GM23248 (cell line): ENCODE measurements around the gene SARM1. TPM values are rescaled to one million over a fixed set of nuclear protein-coding genes. Genes with fewer than 3 reads are reported as not detected.
"Not testable (repeated sequence)": the region's sequence is repeated elsewhere in the genome, so short reads cannot be mapped to it uniquely, and the experiment has no call there.

ENCODE experiments used
- DNase-seq: peaks from one replicate; pipeline ENCODE4 v3.0.0-alpha.2; 2015
- H2AFZ ChIP-seq: fragments of 200-600 bp; sonication (generic); 2 replicates; pipeline ENCODE4 v1.6.1; 2016; ENCODE audit warnings: antibody characterized with exemption
- H3F3A ChIP-seq: fragments of 200-600 bp; sonication (generic); 2 replicates; pipeline ENCODE4 v1.6.1; 2016; ENCODE audit warnings: mild to moderate bottlenecking, antibody characterized with exemption, mixed run types; ENCODE audit not compliant: insufficient read depth
- H3K27ac ChIP-seq: fragments of 200-600 bp; sonication (generic); 2 replicates; pipeline ENCODE4 v1.5.1; 2016; ENCODE audit warnings: mild to moderate bottlenecking
- H3K27me3 ChIP-seq: fragments of 200-600 bp; sonication (generic); replicated peaks from 2 replicates; pipeline ENCODE4 v1.6.1; 2016; ENCODE audit warnings: mild to moderate bottlenecking; ENCODE audit not compliant: insufficient read depth
- H3K36me3 ChIP-seq: fragments of 200-600 bp; sonication (generic); 2 replicates; pipeline ENCODE4 v1.6.1; 2016; ENCODE audit warnings: low read depth, mild to moderate bottlenecking
- H3K4me1 ChIP-seq: fragments of 200-600 bp; sonication (generic); 2 replicates; pipeline ENCODE4 v1.6.1; 2016; ENCODE audit warnings: mild to moderate bottlenecking; ENCODE audit not compliant: insufficient read depth
- H3K4me2 ChIP-seq: fragments of 200-600 bp; sonication (generic); one replicate; pipeline ENCODE4 v1.6.1; 2016; ENCODE audit warnings: mild to moderate bottlenecking; ENCODE audit not compliant: unreplicated experiment
- H3K4me3 ChIP-seq: fragments of 200-600 bp; sonication (generic); 2 replicates; pipeline ENCODE4 v1.5.1; 2016; ENCODE audit warnings: mild to moderate bottlenecking
- H3K79me2 ChIP-seq: fragments of 200-600 bp; sonication (generic); 2 replicates; pipeline ENCODE4 v1.6.1; 2016; ENCODE audit warnings: mild to moderate bottlenecking; ENCODE audit not compliant: insufficient read depth
- H3K9ac ChIP-seq: fragments of 200-600 bp; sonication (generic); 2 replicates; pipeline ENCODE4 v1.6.1; 2016; ENCODE audit warnings: mild to moderate bottlenecking
- H3K9me2 ChIP-seq: fragments of 200-600 bp; sonication (generic); 2 replicates; pipeline ENCODE4 v1.6.1; 2016; ENCODE audit warnings: mixed run types, mild to moderate bottlenecking, moderate library complexity; ENCODE audit not compliant: insufficient read depth
- H3K9me3 ChIP-seq: fragments of 200-600 bp; sonication (generic); one replicate; pipeline ENCODE4 v1.6.1; 2017; ENCODE audit warnings: low read depth
- H4K20me1 ChIP-seq: fragments of 200-600 bp; sonication (generic); 2 replicates; pipeline ENCODE4 v1.6.0; 2016; ENCODE audit not compliant: insufficient read depth
- EZH2 ChIP-seq: fragments of 200-600 bp; sonication (generic); IDR thresholded peaks from 2 replicates; pipeline ENCODE4 v1.6.1; 2018; ENCODE audit warnings: antibody characterized with exemption, mild to moderate bottlenecking; ENCODE audit not compliant: insufficient read depth, poor library complexity, severe bottlenecking
- EZH2phosphoT487 ChIP-seq: fragments of 200-600 bp; sonication (generic); IDR thresholded peaks from 2 replicates; pipeline ENCODE4 v1.6.1; 2018; ENCODE audit warnings: antibody characterized with exemption, moderate library complexity, mild to moderate bottlenecking, low read depth; ENCODE audit not compliant: insufficient read depth
- WGBS, 2 experiments: methylation state at CpG; one replicate each; pipeline ENCODE4 v1.1.6; 2015 to 2017; ENCODE audit warnings: low lambda C conversion rate in 2 of 2, low coverage in 1 of 2; ENCODE audit errors: missing lambda C conversion rate in 2 of 2; 5-methylcytosine and 5-hydroxymethylcytosine counted together
- in situ Hi-C: fragments of 300-500 bp; cut with MboI; formaldehyde crosslinking; loops from 2 replicates; pipeline ENCODE4 v1.15.0; 2020
- polyA plus RNA-seq: library from polyadenylated mRNA; unstranded; fragments of >200 nt; fragmentation: Nextera tagmentation; extraction: Ambion mirVana; gene quantifications from 2 replicates; pipeline ENCODE4 v1.2.1, GENCODE V29; 2016
- total RNA-seq: library from RNA; depleted of rRNA; stranded (reverse); fragments of >200 nt; shearing (Covaris generic); gene quantifications from 2 replicates; pipeline ENCODE4 v1.2.3, GENCODE V29; 2014

The SARM1 gene
- total and polyA plus RNA-seq, 2 experiments from 2014 or later, result 5.8 to 24.2 TPM

GRCh38 chr17:28427371-28427770 is 55.9 kb downstream of the SARM1 start:
- Histone ChIP-seq H3K9ac (no peak overlapping the region), H4K20me1 (no peaks in the 10 kb centered on the region), H3K79me2 (no peaks in the 10 kb centered on the region), H3K27me3 (peaks cover 24% of the 10 kb centered on the region), H2AFZ (no peak overlapping the region), H3K4me3 (no peak overlapping the region), H3K27ac (no peak overlapping the region), H3F3A (no peaks in the 10 kb centered on the region), H3K9me2 (no peaks in the 10 kb centered on the region), H3K36me3 (no peaks in the 10 kb centered on the region), H3K4me1 (no peaks in the 10 kb centered on the region), H3K4me2 (no peak overlapping the region), H3K9me3 (no peaks in the 10 kb centered on the region)
- peak; percentile 28 for DNase-seq
- TF ChIP-seq EZH2phosphoT487 (no peak), EZH2 (no peak)
- 5 to 7% methylated on average over 5 of the region's 5 CpGs for WGBS, 2 experiments
- in situ Hi-C loops, result no loop called here

GRCh38 chr17:28427982-28428381 is 56.5 kb downstream of the SARM1 start:
- H3F3A ChIP-seq, H3K36me3 ChIP-seq, H3K79me2 ChIP-seq, H3K27ac ChIP-seq, H3K4me2 ChIP-seq, H3K4me1 ChIP-seq, DNase-seq, H3K9me3 ChIP-seq, H3K9me2 ChIP-seq, in situ Hi-C loops, H3K9ac ChIP-seq, H2AFZ ChIP-seq, H3K4me3 ChIP-seq, H4K20me1 ChIP-seq: not testable (repeated sequence)
- peaks cover 27% of the 10 kb centered on the region for H3K27me3 ChIP-seq
- WGBS, 2 experiments, result 77 to 87% methylated on average over 4 of the region's 4 CpGs

- Histone ChIP-seq H3K4me1 (no peaks in the 10 kb centered on the region), H3K9me3 (no peaks in the 10 kb centered on the region), H3F3A (no peaks in the 10 kb centered on the region), H2AFZ (no peak overlapping the region), H3K9me2 (no peaks in the 10 kb centered on the region), H3K36me3 (no peaks in the 10 kb centered on the region), H3K9ac (no peak overlapping the region), H4K20me1 (no peaks in the 10 kb centered on the region), H3K4me3 (no peak overlapping the region), H3K79me2 (no peaks in the 10 kb centered on the region), H3K4me2 (no peak overlapping the region), H3K27ac (no peak overlapping the region), H3K27me3 (peaks cover 28% of the 10 kb centered on the region)
- WGBS, 2 experiments, result 67 to 77% methylated on average over 1 of the region's 1 CpG
- in situ Hi-C loops, result no loop called here
- TF ChIP-seq EZH2phosphoT487 (no peak), EZH2 (no peak)
- no peak for DNase-seq
Observed at GRCh38 chr17:28433721-28434120, 62.2 kb downstream of the SARM1 start.

GRCh38 chr17:28434326-28434725 is 62.8 kb downstream of the SARM1 start:
- H3K4me3 ChIP-seq, in situ Hi-C loops, H4K20me1 ChIP-seq, H2AFZ ChIP-seq, H3K9ac ChIP-seq, H3K4me1 ChIP-seq, H3K4me2 ChIP-seq, H3K9me3 ChIP-seq, H3K27ac ChIP-seq, H3K36me3 ChIP-seq, H3K9me2 ChIP-seq, H3K79me2 ChIP-seq, H3F3A ChIP-seq, DNase-seq: not testable (repeated sequence)
- peaks cover 28% of the 10 kb centered on the region for H3K27me3 ChIP-seq
- WGBS, 2 experiments, result 51 to 58% methylated on average over 8 of the region's 8 CpGs

- Histone ChIP-seq H3K9me2 (no peaks in the 10 kb centered on the region), H3K27ac (no peak overlapping the region), H3K27me3 (peaks cover 30% of the 10 kb centered on the region), H3F3A (no peaks in the 10 kb centered on the region), H3K79me2 (no peaks in the 10 kb centered on the region), H2AFZ (no peak overlapping the region), H3K4me2 (no peak overlapping the region), H3K4me1 (no peaks in the 10 kb centered on the region), H4K20me1 (no peaks in the 10 kb centered on the region), H3K4me3 (no peak overlapping the region), H3K9me3 (no peaks in the 10 kb centered on the region), H3K9ac (no peak overlapping the region), H3K36me3 (no peaks in the 10 kb centered on the region)
- DNase-seq, result no peak
- WGBS, 2 experiments, result 52 to 56% methylated on average over 9 of the region's 9 CpGs
- in situ Hi-C loops, result no loop called here
- TF ChIP-seq EZH2 (no peak), EZH2phosphoT487 (no peak)
Observed at GRCh38 chr17:28443901-28444638, 72.6 kb downstream of the SARM1 start.
